Measurements from ENCODE around the gene KRTAP12-1.
"Not testable (repeated sequence)": the region's sequence is repeated elsewhere in the genome, so short reads cannot be mapped to it uniquely, and the experiment has no call there.

KRTAP12-1 gene

GRCh38 chr21:44687671-44688070 is 5.7 kb upstream of the KRTAP12-1 start:
- TF ChIP-seq SNAI2 (CRISPR knock-in tag; IDR thresholded peaks at IDR 0.05) (no peak), PPARA (CRISPR knock-in tag; IDR thresholded peaks at IDR 0.05; ENCODE audit: borderline replicate concordance) (no peak), POU6F1 (CRISPR knock-in tag; IDR thresholded peaks at IDR 0.05; ENCODE audit: borderline replicate concordance, low read depth) (no peak), ZNF565 (CRISPR knock-in tag; conservative IDR thresholded peaks at IDR 0.05; ENCODE audit: low read depth) (no peak), CSRNP3 (CRISPR knock-in tag; IDR thresholded peaks at IDR 0.05) (no peak), ZFP3 (CRISPR knock-in tag; IDR thresholded peaks at IDR 0.05) (no peak)
- no peak for ATAC-seq

- no peak for ATAC-seq
- TF ChIP-seq ZFP3 (CRISPR knock-in tag; IDR thresholded peaks at IDR 0.05) (no peak), TOX (CRISPR knock-in tag; IDR thresholded peaks at IDR 0.05; ENCODE audit: borderline replicate concordance) (no peak), ESRRG (CRISPR knock-in tag; IDR thresholded peaks at IDR 0.05) (no peak), PPARA (CRISPR knock-in tag; IDR thresholded peaks at IDR 0.05; ENCODE audit: borderline replicate concordance) (no peak)
Measured at GRCh38 chr21:44686843-44687561, 5.0 kb upstream of the KRTAP12-1 start.

GRCh38 chr21:44686000-44686781 is 4.2 kb upstream of the KRTAP12-1 start:
- TF ChIP-seq ZFP30 (CRISPR knock-in tag; IDR thresholded peaks at IDR 0.05) (no peak), CSDC2 (CRISPR knock-in tag; IDR thresholded peaks at IDR 0.05) (no peak), CSRNP3 (CRISPR knock-in tag; IDR thresholded peaks at IDR 0.05) (no peak), TSHZ2 (CRISPR knock-in tag; IDR thresholded peaks at IDR 0.05) (no peak)
- no peak for ATAC-seq

GRCh38 chr21:44685050-44685449 is 3.1 kb upstream of the KRTAP12-1 start:
- ATAC-seq: not testable (repeated sequence)

GRCh38 chr21:44684483-44684882 is 2.5 kb upstream of the KRTAP12-1 start:
- ATAC-seq: no peak
- TF ChIP-seq CSRNP3 (CRISPR knock-in tag; IDR thresholded peaks at IDR 0.05) (no peak), ZC3H10 (CRISPR knock-in tag; IDR thresholded peaks at IDR 0.05) (no peak), ESRRG (CRISPR knock-in tag; IDR thresholded peaks at IDR 0.05) (no peak), ZNF70 (CRISPR knock-in tag; IDR thresholded peaks at IDR 0.05) (no peak), RARB (CRISPR knock-in tag; IDR thresholded peaks at IDR 0.05) (no peak), ZFP3 (CRISPR knock-in tag; IDR thresholded peaks at IDR 0.05) (no peak), PPARA (CRISPR knock-in tag; IDR thresholded peaks at IDR 0.05; ENCODE audit: borderline replicate concordance) (no peak), ZNF565 (CRISPR knock-in tag; conservative IDR thresholded peaks at IDR 0.05; ENCODE audit: low read depth) (no peak), TOX (CRISPR knock-in tag; IDR thresholded peaks at IDR 0.05; ENCODE audit: borderline replicate concordance) (no peak), CREB5 (CRISPR knock-in tag; IDR thresholded peaks at IDR 0.05; ENCODE audit: low read depth) (no peak), BACH2 (CRISPR knock-in tag; IDR thresholded peaks at IDR 0.05; ENCODE audit: borderline replicate concordance) (no peak), POU6F1 (CRISPR knock-in tag; IDR thresholded peaks at IDR 0.05; ENCODE audit: borderline replicate concordance, low read depth) (no peak), GLIS3 (CRISPR knock-in tag; IDR thresholded peaks at IDR 0.05) (no peak), TCF4 (CRISPR knock-in tag; IDR thresholded peaks at IDR 0.05; ENCODE audit: borderline replicate concordance) (no peak), ISL1 (CRISPR knock-in tag; IDR thresholded peaks at IDR 0.05) (no peak)

Data from SK-N-SH treated with all-trans-retinoic acid at 6 μM for 48 hours (cell line).